Measurements from ENCODE around the gene MRPS27.

- TF ChIP-seq POLR2AphosphoS5 (IDR thresholded peaks at IDR 0.05; ENCODE audit: low read depth, low read length) (no peak), POLR2A (IDR thresholded peaks at IDR 0.05; ENCODE audit: low read depth, low read length) (no peak), TAF1 (IDR thresholded peaks at IDR 0.05; ENCODE audit: low read depth, low read length) (no peak)
Observed at GRCh38 chr5:72284559-72285423, 35.2 kb downstream of the MRPS27 start.

Measured in GM12891 (cell line).